ENCODE measurements around the gene TMEM120B.

Gene TMEM120B

DNA sequence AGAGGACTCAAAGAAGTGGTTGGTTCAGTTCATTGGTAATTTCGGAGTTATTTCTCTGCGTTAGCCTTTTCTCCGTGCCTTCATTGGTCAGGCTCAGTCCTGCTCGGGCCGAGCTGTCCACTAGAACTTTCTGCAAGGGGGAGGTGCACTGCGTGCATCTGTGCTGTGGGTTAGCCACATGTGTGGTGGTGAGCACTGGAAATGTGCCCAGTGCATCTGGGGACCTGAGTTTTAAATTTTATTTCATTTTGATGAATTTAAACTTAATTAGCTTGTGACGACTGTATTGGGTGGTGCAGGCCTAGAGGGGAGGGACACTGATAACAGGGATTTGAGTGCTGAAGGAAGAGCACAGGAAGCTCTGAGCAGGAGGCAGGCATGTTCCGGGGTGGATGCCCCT is 115.8 kb downstream of the TMEM120B start:
- no peaks in the 10 kb centered on the region for H3K9me3 ChIP-seq (ENCODE audit: severe bottlenecking)
- TF ChIP-seq, protein P1, sequence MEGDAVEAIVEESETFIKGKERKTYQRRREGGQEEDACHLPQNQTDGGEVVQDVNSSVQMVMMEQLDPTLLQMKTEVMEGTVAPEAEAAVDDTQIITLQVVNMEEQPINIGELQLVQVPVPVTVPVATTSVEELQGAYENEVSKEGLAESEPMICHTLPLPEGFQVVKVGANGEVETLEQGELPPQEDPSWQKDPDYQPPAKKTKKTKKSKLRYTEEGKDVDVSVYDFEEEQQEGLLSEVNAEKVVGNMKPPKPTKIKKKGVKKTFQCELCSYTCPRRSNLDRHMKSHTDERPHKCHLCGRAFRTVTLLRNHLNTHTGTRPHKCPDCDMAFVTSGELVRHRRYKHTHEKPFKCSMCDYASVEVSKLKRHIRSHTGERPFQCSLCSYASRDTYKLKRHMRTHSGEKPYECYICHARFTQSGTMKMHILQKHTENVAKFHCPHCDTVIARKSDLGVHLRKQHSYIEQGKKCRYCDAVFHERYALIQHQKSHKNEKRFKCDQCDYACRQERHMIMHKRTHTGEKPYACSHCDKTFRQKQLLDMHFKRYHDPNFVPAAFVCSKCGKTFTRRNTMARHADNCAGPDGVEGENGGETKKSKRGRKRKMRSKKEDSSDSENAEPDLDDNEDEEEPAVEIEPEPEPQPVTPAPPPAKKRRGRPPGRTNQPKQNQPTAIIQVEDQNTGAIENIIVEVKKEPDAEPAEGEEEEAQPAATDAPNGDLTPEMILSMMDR (IDR thresholded peaks at IDR 0.05; ENCODE audit: poor library complexity, severe bottlenecking): no peak
- no peaks in the 10 kb centered on the region for H3K4me1 ChIP-seq (ENCODE audit: insufficient read depth, poor library complexity, severe bottlenecking)
- H3K36me3 ChIP-seq (ENCODE audit: low read depth): peaks cover 45% of the 10 kb centered on the region
- no peak for DNase-seq (ENCODE audit: low spot score)
- no peaks in the 10 kb centered on the region for H3K27me3 ChIP-seq (ENCODE audit: insufficient read depth, poor library complexity, severe bottlenecking)
- no peak overlapping the region for H3K4me3 ChIP-seq (ENCODE audit: severe bottlenecking)
- ATAC-seq (ENCODE audit: low read depth): no peak
- no peak overlapping the region for H3K27ac ChIP-seq (ENCODE audit: poor library complexity, severe bottlenecking)

DNA sequence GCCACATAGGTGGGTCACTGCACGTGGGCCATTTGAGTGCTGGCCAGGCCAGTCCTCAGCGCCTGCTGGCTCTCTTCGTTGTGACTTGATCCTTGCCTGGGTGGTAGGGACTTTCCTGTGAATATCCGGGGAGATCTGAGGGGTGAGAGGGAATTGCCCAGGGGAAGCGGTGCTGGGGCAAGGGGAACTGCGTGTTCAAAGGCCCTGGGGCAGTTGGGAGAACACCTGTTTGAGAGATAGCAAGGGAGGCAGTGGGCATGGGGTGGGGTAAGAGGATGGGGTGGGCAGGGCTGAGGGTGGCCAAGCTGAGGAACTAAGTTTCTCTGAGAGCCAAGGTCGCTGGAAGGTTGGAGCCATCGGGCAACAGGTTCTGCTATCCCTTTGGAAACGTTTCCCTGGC is 116.3 kb downstream of the TMEM120B start:
- H3K9me3 ChIP-seq (ENCODE audit: severe bottlenecking): no peaks in the 10 kb centered on the region
- TF ChIP-seq, protein P1 (IDR thresholded peaks at IDR 0.05; ENCODE audit: poor library complexity, severe bottlenecking): no peak
- H3K27me3 ChIP-seq (ENCODE audit: insufficient read depth, poor library complexity, severe bottlenecking): no peaks in the 10 kb centered on the region
- ATAC-seq (ENCODE audit: low read depth): no peak
- DNase-seq (ENCODE audit: low spot score): no peak
- H3K4me3 ChIP-seq (ENCODE audit: severe bottlenecking): no peak overlapping the region
- H3K4me1 ChIP-seq (ENCODE audit: insufficient read depth, poor library complexity, severe bottlenecking): no peaks in the 10 kb centered on the region
- peaks cover 42% of the 10 kb centered on the region for H3K36me3 ChIP-seq (ENCODE audit: low read depth)
- no peak overlapping the region for H3K27ac ChIP-seq (ENCODE audit: poor library complexity, severe bottlenecking)

DNA sequence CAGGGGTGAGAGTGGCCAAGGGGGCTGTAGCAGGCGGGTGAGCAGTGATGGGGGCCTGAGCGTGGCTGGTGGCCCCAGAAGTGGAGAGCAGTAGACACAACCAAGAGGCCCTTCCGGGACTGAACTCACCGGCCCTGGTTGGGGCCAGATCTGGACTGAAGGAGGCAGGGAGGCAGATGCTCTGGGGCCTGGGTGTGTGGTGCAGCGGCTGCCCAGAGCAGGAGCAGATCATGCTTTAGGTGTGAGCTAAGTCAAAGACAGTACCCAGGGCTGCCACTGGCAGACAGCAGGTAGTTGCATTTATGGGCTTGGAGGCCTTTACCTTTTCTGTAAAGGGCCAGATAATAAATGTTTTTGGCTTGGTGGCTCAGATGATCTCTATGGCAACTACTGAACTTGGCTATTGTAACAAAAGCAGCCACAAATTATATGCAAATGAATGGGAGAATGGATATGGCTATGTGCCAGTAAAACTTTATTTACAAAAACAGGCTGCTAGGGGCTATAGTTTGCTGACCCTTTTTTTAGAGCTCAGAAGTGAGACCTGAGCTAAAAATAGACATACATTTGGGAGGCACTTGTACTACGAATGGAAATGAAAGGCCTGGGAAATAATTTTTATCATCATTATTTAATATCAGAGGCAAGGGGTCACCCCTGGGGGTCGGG is 116.8 kb downstream of the TMEM120B start:
- Histone ChIP-seq H3K36me3 (ENCODE audit: low read depth) (peaks cover 42% of the 10 kb centered on the region), H3K9me3 (ENCODE audit: severe bottlenecking) (no peaks in the 10 kb centered on the region), H3K4me3 (ENCODE audit: severe bottlenecking) (no peak overlapping the region), H3K4me1 (ENCODE audit: insufficient read depth, poor library complexity, severe bottlenecking) (no peaks in the 10 kb centered on the region), H3K27ac (ENCODE audit: poor library complexity, severe bottlenecking) (no peak overlapping the region), H3K27me3 (ENCODE audit: insufficient read depth, poor library complexity, severe bottlenecking) (no peaks in the 10 kb centered on the region)
- DNase-seq (ENCODE audit: low spot score) (no peak), ATAC-seq (ENCODE audit: low read depth) (peak; percentile 39; the same call in 2 of the 3 replicates)
- TF ChIP-seq, protein P1 (IDR thresholded peaks at IDR 0.05; ENCODE audit: poor library complexity, severe bottlenecking): no peak

DNA sequence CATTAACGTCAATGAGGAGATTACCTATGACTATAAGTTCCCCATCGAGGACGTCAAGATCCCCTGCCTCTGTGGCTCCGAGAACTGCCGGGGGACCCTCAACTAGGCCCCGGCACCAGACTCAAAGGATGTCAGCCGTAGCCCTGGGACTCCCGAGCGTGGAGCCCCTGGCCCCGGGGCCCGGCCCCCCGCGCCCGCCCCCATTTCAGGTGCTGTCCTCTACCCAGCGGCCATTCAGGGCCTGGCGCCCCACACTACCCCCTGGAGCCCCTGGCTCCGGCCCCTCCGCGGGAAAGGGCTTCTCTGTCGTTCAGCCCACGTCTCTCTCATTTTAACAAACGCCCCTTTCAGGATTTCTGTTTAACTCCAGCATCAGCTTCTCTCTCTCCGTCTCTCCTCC is 117.6 kb downstream of the TMEM120B start:
- H3K27me3 ChIP-seq (ENCODE audit: insufficient read depth, poor library complexity, severe bottlenecking): no peaks in the 10 kb centered on the region
- H3K4me3 ChIP-seq (ENCODE audit: severe bottlenecking): no peak overlapping the region
- TF ChIP-seq, protein P1 (IDR thresholded peaks at IDR 0.05; ENCODE audit: poor library complexity, severe bottlenecking): no peak
- DNase-seq (ENCODE audit: low spot score) (no peak), ATAC-seq (ENCODE audit: low read depth) (no peak)
- H3K9me3 ChIP-seq (ENCODE audit: severe bottlenecking): no peaks in the 10 kb centered on the region
- no peaks in the 10 kb centered on the region for H3K4me1 ChIP-seq (ENCODE audit: insufficient read depth, poor library complexity, severe bottlenecking)
- no peak overlapping the region for H3K27ac ChIP-seq (ENCODE audit: poor library complexity, severe bottlenecking)
- peaks cover 42% of the 10 kb centered on the region for H3K36me3 ChIP-seq (ENCODE audit: low read depth)

DNA sequence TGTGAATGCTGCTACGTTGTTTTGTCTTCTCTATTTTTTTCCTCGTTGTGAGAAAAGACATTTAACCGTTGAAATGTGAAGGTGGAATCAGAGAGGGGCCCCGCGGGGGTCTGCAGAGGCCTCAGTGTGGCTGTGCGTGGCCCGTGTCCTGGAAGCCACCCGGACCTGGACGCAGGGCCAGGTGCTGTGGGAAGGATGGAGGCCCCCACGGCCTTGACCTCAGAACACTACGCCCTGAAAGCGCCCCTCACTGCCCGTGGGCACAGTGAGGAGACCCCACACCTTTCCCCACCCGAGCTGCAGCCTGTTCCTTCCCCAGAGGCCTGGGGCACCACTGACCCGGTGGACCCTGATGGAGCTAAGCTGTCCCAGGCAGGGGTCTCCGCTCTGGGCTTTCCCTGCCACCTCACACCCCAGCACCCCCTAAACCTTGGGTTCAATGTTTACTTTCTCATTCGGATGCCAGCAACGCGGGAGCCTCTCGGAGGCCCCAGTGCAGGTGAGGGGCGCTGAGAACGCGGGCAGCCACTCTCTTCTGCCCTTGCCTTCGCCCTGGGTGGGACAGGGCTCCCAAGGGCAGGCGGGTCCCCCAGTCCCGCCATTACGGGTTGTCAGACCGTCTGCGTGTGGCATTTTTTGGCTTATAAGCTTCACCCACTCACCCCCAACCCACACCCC is 118.2 kb downstream of the TMEM120B start:
- ATAC-seq (ENCODE audit: low read depth) (no peak), DNase-seq (ENCODE audit: low spot score) (no peak)
- Histone ChIP-seq H3K27me3 (ENCODE audit: insufficient read depth, poor library complexity, severe bottlenecking) (no peaks in the 10 kb centered on the region), H3K9me3 (ENCODE audit: severe bottlenecking) (no peaks in the 10 kb centered on the region), H3K36me3 (ENCODE audit: low read depth) (peaks cover 40% of the 10 kb centered on the region), H3K27ac (ENCODE audit: poor library complexity, severe bottlenecking) (no peak overlapping the region), H3K4me1 (ENCODE audit: insufficient read depth, poor library complexity, severe bottlenecking) (no peaks in the 10 kb centered on the region), H3K4me3 (ENCODE audit: severe bottlenecking) (no peak overlapping the region)
- TF ChIP-seq, protein P1 (IDR thresholded peaks at IDR 0.05; ENCODE audit: poor library complexity, severe bottlenecking): no peak
